CD4-positive, alpha-beta T cell (primary cell): ENCODE results near the gene SNCAIP. TPM values are rescaled to one million over a fixed set of nuclear protein-coding genes. Genes with fewer than 3 reads are reported as not detected.

ENCODE experiments used
- ATAC-seq: fragments of 200-7000 bp; cut with Tn5 transposase; one replicate; pipeline ENCODE4 v1.10.0; 2022; ENCODE audit warnings: mild to moderate bottlenecking; ENCODE audit not compliant: poor library complexity
- CTCF ChIA-PET: fragments of 350-600 bp; sonication (Branson Sonifier 250); formaldehyde crosslinking; loops from one replicate; lab custom pipeline; 2021; ENCODE audit warnings: antibody characterized with exemption, inconsistent platforms; lab: Charles Lee
- POLR2A ChIA-PET: fragments of 350-600 bp; sonication (Branson Sonifier 250); formaldehyde crosslinking; loops from one replicate; lab custom pipeline; 2021; ENCODE audit warnings: antibody characterized with exemption, inconsistent platforms; lab: Charles Lee
- DNase-seq, 14 experiments: peaks; one replicate each; pipeline ENCODE4 v3.0.0-alpha.2; 2013 to 2020; ENCODE audit warnings: mixed read lengths in 2 of 14
- H3K27ac ChIP-seq, 2 donors: one replicate each; pipeline versions ENCODE4 v1.5.1 to v1.7.0; 2013; ENCODE audit warnings: low read length in 2 of 2, low read depth in 1 of 2, mild to moderate bottlenecking in 1 of 2
- H3K27me3 ChIP-seq, 2 experiments: 1 replicate in 1 of 2; 2 replicates in 1 of 2; pipeline versions ENCODE4 v1.6.1 to v1.7.0; 2013; ENCODE audit warnings: low read length in 2 of 2, control low read depth in 1 of 2, mild to moderate bottlenecking in 1 of 2, moderate library complexity in 1 of 2; ENCODE audit not compliant: insufficient read depth in 2 of 2, control insufficient read depth in 1 of 2
- H3K36me3 ChIP-seq: one replicate; pipeline ENCODE4 v1.6.1; 2013; ENCODE audit warnings: low read length, control low read depth; ENCODE audit not compliant: insufficient read depth
- H3K4me1 ChIP-seq: one replicate; pipeline ENCODE4 v1.6.1; 2013; ENCODE audit warnings: low read length, control low read depth; ENCODE audit not compliant: insufficient read depth
- H3K4me3 ChIP-seq: one replicate; pipeline ENCODE4 v1.5.1; 2013; ENCODE audit warnings: mild to moderate bottlenecking, low read length, moderate library complexity
- H3K9me3 ChIP-seq, 2 experiments: 1 replicate in 1 of 2; 2 replicates in 1 of 2; pipeline versions ENCODE4 v1.6.1 to v1.7.0; 2013; ENCODE audit warnings: low read length in 2 of 2, mild to moderate bottlenecking in 2 of 2, control low read depth in 1 of 2, moderate library complexity in 1 of 2; ENCODE audit not compliant: control insufficient read depth in 1 of 2, insufficient read depth in 1 of 2
- H3K27ac Mint-ChIP-seq: one replicate; pipeline ENCODE4 v1.8.0; 2020; ENCODE audit warnings: mixed read lengths
- H3K27me3 Mint-ChIP-seq: one replicate; pipeline ENCODE4 v1.8.0; 2021; ENCODE audit warnings: mixed read lengths
- H3K36me3 Mint-ChIP-seq: one replicate; pipeline ENCODE4 v1.8.0; 2021; ENCODE audit warnings: low read depth, mixed read lengths
- H3K4me1 Mint-ChIP-seq: one replicate; pipeline ENCODE4 v1.8.0; 2021; ENCODE audit warnings: low read depth, mixed read lengths
- H3K4me3 Mint-ChIP-seq: one replicate; pipeline ENCODE4 v1.8.0; 2020; ENCODE audit warnings: mild to moderate bottlenecking, mixed read lengths
- H3K9me3 Mint-ChIP-seq: one replicate; pipeline ENCODE4 v1.8.0; 2020; ENCODE audit warnings: mixed read lengths
- intact Hi-C, 2 experiments: fragments of 100-400 bp; cut with DNase I in 1 of 2; cut with micrococcal nuclease in 1 of 2; formaldehyde crosslinking; loops; one replicate each; pipeline versions ENCODE4 v1.15.1 to v1.9.0; 2023 to 2025; cut with DNase I, micrococcal nuclease
- total RNA-seq, 174 experiments: library from RNA in 2 of 174; stranded (reverse) in 2 of 174; gene quantifications; one replicate each; pipeline ENCODE4 v1.2.3 and lab custom pipeline; 2021 to 2026
- TF ChIP-seq, protein P1 (sequence below): fragments of 200-600 bp; IDR thresholded peaks from one replicate; pipeline ENCODE4 v1.8.0; 2022; ENCODE audit warnings: antibody characterized with exemption, mild to moderate bottlenecking

The SNCAIP gene
- total RNA-seq, 2 experiments from 2014 or later: not detected

DNA sequence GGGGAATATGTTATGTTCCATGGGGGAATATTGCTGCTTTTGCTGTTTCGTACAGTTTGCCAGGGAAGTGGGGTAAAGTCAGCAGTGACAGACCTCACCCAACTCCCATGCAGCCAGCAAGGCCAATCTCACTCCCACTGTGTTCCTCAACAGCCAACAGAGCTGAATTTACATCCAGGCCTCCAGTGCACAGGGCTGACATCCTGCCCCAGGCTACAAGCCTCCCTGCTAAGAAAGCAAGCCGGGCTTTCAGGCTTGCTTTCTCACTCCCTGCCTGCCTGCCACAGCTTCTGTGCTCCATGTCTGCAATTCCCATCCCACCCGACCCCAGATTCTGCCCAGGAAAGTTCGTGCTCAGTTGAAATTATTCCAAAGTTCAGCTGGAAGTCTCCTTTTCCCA is 25.5 kb upstream of the SNCAIP start:
- H3K27me3 Mint-ChIP-seq: no peaks in the 10 kb centered on the region
- no peak overlapping the region for H3K27ac Mint-ChIP-seq
- no peaks in the 10 kb centered on the region for H3K36me3 ChIP-seq
- no peak overlapping the region for H3K4me3 Mint-ChIP-seq
- no peak for ATAC-seq
- no peaks in the 10 kb centered on the region for H3K27me3 ChIP-seq
- POLR2A ChIA-PET: no interaction called here
- H3K36me3 Mint-ChIP-seq: no peaks in the 10 kb centered on the region
- intact Hi-C loops: no loop called here
- TF ChIP-seq, protein P1, sequence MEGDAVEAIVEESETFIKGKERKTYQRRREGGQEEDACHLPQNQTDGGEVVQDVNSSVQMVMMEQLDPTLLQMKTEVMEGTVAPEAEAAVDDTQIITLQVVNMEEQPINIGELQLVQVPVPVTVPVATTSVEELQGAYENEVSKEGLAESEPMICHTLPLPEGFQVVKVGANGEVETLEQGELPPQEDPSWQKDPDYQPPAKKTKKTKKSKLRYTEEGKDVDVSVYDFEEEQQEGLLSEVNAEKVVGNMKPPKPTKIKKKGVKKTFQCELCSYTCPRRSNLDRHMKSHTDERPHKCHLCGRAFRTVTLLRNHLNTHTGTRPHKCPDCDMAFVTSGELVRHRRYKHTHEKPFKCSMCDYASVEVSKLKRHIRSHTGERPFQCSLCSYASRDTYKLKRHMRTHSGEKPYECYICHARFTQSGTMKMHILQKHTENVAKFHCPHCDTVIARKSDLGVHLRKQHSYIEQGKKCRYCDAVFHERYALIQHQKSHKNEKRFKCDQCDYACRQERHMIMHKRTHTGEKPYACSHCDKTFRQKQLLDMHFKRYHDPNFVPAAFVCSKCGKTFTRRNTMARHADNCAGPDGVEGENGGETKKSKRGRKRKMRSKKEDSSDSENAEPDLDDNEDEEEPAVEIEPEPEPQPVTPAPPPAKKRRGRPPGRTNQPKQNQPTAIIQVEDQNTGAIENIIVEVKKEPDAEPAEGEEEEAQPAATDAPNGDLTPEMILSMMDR: no peak
- no peaks in the 10 kb centered on the region for H3K4me1 Mint-ChIP-seq
- H3K9me3 ChIP-seq: no peaks in the 10 kb centered on the region
- DNase-seq: no peak
- CTCF ChIA-PET: no interaction called here
- no peak overlapping the region for H3K4me3 ChIP-seq
- no peak overlapping the region for H3K27ac ChIP-seq
- peaks cover 12% of the 10 kb centered on the region for H3K9me3 Mint-ChIP-seq
- H3K4me1 ChIP-seq: no peaks in the 10 kb centered on the region

DNA sequence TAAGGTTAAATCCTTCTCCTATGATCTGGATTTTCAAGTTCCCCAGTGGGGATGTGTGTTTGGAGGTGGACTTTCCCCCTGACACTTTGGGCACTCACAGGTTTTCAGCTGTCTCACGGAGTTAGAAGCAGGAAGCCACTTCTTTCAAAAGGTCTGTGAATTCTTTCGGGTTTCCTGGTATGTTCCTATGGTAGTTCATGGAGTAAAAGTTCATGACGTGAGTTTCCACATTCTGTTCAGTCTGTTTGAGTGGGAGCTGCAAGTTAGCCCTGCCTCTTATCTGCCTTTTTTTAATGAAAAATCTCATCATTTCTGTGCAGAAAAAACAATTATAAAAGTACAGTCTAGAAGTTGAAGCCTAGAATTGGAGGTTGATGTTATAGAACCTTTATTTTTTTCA is 24.9 kb upstream of the SNCAIP start:
- H3K27me3 Mint-ChIP-seq: no peaks in the 10 kb centered on the region
- Histone ChIP-seq H3K4me1 (no peaks in the 10 kb centered on the region), H3K27me3 (no peaks in the 10 kb centered on the region), H3K9me3 (no peaks in the 10 kb centered on the region), H3K27ac (no peak overlapping the region), H3K4me3 (no peak overlapping the region), H3K36me3 (no peaks in the 10 kb centered on the region)
- H3K4me1 Mint-ChIP-seq: no peaks in the 10 kb centered on the region
- peaks cover 11% of the 10 kb centered on the region for H3K9me3 Mint-ChIP-seq
- POLR2A ChIA-PET: no interaction called here
- H3K27ac Mint-ChIP-seq: no peak overlapping the region
- intact Hi-C loops: no loop called here
- TF ChIP-seq, protein P1: no peak
- ATAC-seq (no peak), DNase-seq (no peak)
- no peak overlapping the region for H3K4me3 Mint-ChIP-seq
- CTCF ChIA-PET: no interaction called here
- H3K36me3 Mint-ChIP-seq: no peaks in the 10 kb centered on the region

DNA sequence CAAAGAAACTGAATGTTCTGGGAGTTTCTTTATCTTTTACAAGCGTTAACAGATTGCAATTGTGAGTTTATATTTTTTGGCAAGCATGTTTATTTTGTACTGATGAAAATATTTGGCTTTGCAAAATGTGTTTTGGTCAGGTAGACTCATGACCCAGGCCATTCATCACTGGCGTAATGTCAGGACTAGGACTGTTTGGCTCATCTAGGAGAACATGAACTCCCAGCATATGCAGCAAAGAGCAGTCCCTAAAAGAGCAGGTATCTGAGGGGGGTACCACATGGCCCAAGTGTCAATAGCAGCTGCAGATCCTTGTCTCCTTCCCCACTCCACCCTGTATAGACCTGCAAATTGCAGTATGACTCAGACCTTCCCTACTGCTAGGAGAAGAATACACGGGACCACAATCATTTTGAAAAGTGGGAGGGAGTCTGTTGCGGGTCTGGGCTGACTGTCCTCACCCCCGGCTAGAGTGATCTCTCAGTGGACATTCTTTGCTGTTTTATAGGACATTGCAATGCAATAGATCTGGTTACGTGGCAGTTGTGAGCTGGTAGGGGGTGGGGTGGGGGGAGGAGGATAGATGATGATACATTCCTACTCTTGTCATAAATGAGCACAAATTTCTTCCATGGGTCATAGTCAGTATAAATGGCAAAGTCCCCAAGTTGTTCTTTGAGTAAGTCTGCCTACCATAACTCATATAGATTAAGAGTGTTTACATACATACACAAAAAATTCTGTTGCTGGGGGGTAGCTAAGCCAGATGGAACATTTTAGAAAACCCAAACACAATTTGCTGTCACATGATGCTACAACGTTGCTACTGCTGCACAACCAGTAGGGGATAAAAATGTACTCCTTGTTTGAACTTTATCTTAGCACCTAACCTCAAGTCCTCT is 20.8 kb upstream of the SNCAIP start:
- DNase-seq: no peak
- Histone ChIP-seq H3K9me3 (no peaks in the 10 kb centered on the region), H3K4me1 (no peaks in the 10 kb centered on the region), H3K27ac (no peak overlapping the region), H3K27me3 (no peaks in the 10 kb centered on the region), H3K36me3 (no peaks in the 10 kb centered on the region), H3K4me3 (no peak overlapping the region)
- Mint-ChIP-seq H3K27ac (no peak overlapping the region), H3K36me3 (no peaks in the 10 kb centered on the region), H3K27me3 (no peaks in the 10 kb centered on the region), H3K4me1 (no peaks in the 10 kb centered on the region), H3K9me3 (peaks cover 3% of the 10 kb centered on the region), H3K4me3 (no peak overlapping the region)
- intact Hi-C loops: no loop called here
- ChIA-PET POLR2A (no interaction called here), CTCF (no interaction called here)
- TF ChIP-seq, protein P1: no peak
- ATAC-seq: no peak
